Measurements from ENCODE around the gene PCDHGA3.
"Not testable (repeated sequence)": the region's sequence is repeated elsewhere in the genome, so short reads cannot be mapped to it uniquely, and the experiment has no call there.

Gene PCDHGA3

GRCh38 chr5:141343242-141343952 lies at the start of gene PCDHGA3:
Gene PCDHGA3, plus strand, starts transcription at chr5:141343829. Its CDS starts 205 bp downstream, at chr5:141344034.
- DNase-seq (ENCODE audit: low read depth in 3 of 3), result no peak

DNA sequence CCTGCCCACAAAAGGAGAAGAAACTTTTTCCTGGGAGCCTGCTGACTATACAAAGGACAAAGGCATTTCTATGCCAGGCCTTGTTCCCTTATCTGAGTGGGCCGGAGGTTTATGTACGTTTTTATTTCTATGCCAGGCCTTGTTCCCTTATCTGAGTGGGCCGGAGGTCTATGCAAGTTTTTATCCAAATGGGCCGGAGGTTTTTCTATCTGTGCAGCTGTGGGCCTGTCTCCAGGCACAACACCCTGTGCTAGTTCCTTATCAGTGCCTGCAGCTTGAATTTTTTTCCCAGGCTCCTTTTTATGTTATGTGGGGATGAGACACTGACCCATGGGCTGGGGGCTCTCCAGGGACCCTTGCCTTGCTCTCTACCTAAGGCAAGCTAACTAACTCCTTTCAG lies 45.3 kb upstream of the PCDHGA3 start:
- DNase-seq (ENCODE audit: low read depth in 3 of 3), result no peak

DNA sequence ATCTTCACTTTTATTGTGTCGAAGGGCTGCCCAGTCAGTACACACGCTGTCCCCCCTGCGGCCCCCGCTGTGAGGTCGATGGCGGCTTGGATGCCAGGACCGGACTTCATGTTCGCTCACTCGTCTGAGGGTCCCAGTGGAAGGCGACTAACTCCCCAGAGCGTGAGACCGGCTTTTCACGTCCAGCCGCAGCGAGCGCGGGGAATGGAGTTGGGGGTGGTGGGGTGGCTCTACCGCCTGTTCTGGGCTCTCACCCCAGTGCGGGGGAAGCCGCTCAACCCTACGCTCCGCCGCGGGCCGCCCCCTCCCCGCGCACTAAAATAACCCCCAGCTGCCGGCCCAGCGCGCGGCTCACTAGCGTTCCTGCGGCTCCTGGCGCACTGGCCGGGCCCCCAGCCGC lies 39.9 kb upstream of the PCDHGA3 start, which contains the start of gene SLC25A2:
TSS of gene SLC25A2 (minus strand) at position 294 of the 400 bp plus-strand sequence. CDS start at position 110, 184 bp downstream.
- no peak for DNase-seq (ENCODE audit: low read depth in 3 of 3)

GRCh38 chr5:141306630-141307029 lies 37.0 kb upstream of the PCDHGA3 start:
- DNase-seq (ENCODE audit: low read depth in 3 of 3), result no peak

- no peak for DNase-seq (ENCODE audit: low read depth in 3 of 3)
Observed at GRCh38 chr5:141313711-141314110, 29.9 kb upstream of the PCDHGA3 start.

GRCh38 chr5:141316963-141317362 lies 26.7 kb upstream of the PCDHGA3 start:
- DNase-seq (ENCODE audit: low read depth in 3 of 3), result not testable (repeated sequence)

GRCh38 chr5:141319202-141319601 lies 24.4 kb upstream of the PCDHGA3 start:
- no peak for DNase-seq (ENCODE audit: low read depth in 3 of 3)

- no peak for DNase-seq (ENCODE audit: low read depth in 3 of 3)
Observed at GRCh38 chr5:141319699-141320098, 23.9 kb upstream of the PCDHGA3 start.

DNA sequence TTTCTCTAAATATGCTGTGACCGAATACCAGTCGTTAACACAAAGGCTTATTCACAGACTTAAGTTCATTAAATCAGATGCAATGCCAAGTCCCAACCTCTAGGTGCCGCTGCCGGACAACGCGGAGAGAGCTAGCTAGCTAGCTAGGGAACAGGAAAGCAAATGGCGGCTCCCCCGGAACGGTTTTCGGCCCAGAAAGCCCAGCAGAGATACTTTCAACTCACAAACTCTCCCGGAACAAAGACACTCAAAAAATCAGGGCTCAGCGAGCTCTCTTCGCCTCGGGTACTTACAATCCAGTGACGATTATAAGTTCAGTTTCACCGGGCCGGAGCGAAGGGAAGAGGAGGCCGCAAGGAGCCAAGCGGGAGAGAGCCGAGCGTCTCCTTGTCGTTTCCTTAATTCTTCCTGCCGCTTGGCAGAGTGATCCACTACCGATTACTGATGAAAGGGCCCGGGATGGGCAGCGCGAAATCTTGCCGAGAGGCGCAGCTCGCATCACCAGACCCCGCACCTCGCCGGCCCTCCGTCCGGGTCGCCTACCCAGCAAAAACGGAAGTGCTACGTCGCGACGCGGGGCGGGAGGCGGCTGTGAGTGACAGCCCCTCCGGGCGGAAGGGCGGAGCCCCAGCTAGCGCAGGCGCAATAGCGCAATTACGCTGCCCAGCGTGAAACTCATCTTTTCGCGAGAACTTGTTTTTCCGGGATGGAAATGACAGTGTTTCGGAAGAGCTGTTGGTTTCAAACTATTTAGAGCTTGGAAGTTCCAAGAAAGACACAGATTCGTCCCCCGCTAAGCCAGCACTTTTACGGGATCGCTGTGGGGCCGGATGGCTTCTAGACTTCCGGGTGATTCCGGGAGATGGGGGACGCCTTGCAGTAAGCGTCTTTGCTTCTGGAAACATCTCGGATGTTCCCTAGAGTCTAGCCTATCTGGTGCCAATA lies 23.1 kb upstream of the PCDHGA3 start, which contains the start of gene TAF7:
TSS of gene TAF7 (minus strand) at position 560 of the 945 bp plus-strand sequence. CDS start 740 bp downstream, outside the sequence.
- peak; percentile 81 to 86 (median 84) for DNase-seq (ENCODE audit: low read depth in 3 of 3)

DNA sequence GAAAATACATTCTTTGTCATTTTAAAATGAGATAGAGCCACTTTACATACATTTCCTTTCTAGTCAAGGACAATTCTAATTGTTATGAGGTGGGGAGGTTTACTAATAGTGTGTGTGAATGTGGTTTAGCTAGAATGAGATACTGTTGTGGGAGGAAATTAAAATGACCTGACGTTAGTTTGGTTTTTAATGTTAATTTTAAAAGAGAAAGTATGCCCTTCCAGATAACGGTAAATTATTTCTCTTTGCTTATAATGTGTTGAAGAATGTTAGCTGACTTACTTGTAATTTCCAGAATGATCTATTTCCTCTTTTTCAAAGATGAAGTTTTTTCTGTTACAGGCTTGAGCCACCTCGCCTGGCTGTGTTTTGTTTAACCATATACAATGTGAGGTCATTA lies 21.4 kb upstream of the PCDHGA3 start:
- no peak for DNase-seq (ENCODE audit: low read depth in 3 of 3)

DNA sequence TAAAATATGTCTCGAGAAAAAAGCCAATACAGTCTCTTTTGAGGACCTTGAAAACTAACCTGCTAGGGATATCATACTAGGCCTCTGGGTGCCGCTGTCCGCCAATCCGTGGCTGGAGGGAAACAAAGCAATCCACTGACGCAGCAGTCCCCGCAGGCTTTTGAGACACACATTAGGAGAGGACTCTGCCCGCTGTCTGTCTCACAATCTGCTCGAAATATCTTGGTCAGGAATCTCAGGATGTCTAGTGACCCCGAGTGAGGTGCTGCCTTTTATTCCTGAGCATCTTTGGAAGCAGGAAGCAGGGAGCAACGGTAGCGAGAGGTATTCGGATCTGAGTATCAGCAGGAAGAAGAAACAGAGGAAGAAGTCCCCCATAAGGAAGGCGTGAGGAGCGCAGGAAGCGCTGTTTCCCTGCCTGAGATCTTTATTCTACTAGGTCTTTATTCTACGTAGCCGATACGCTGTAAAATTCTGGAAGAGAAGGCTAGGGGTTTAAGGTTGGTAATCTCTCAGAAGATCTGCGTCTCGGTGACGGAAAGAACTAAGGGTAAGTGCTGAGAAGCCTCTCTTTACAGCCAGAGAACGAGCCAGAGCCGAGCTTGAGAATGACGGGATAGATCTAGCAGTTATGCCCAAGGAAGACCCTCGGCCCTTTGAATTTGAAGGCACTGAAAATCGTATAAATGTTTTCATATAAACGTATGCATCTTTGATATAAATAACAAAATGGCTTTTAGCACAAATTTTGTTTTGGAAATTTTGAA lies 17.4 kb upstream of the PCDHGA3 start:
- peak; percentile 25 to 41 (median 35) for DNase-seq (ENCODE audit: low read depth in 3 of 3)

GRCh38 chr5:141328231-141328630 lies 15.4 kb upstream of the PCDHGA3 start:
- no peak for DNase-seq (ENCODE audit: low read depth in 3 of 3)

DNA sequence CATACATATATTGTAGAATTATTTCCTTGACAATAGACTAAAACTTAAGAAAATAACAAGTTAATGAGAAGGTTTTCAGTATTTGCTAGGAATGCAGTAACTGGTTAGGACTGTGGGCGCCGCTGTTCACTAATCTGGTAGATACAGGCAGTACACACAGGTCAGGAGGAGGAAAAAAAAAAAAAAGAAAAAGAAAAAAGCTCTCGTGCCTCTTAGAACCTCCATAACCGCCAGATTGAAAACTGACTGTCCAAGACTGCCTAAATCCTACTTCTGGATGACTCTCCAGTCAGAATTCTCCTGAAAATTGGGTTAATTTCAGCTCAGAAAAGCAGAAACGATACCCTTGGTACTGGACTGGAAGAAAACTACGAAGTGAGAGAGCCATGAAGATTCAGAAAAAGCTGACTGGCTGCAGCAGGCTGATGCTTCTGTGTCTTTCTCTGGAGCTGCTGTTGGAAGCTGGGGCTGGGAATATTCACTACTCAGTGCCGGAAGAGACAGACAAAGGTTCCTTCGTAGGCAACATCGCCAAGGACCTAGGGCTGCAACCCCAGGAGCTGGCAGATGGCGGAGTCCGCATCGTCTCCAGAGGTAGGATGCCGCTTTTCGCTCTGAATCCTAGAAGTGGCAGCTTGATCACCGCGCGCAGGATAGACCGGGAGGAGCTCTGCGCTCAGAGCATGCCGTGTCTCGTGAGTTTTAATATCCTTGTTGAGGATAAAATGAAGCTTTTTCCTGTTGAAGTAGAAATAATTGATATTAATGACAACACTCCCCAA lies 13.1 kb upstream of the PCDHGA3 start, which contains the start of gene PCDHGA1:
TSS of gene PCDHGA1 (plus strand) at position 216 of the 782 bp plus-strand sequence.
- no peak for DNase-seq (ENCODE audit: low read depth in 3 of 3)

- not testable (repeated sequence) for DNase-seq (ENCODE audit: low read depth in 3 of 3)
Observed at GRCh38 chr5:141332571-141332970, 11.1 kb upstream of the PCDHGA3 start.

- no peak for DNase-seq (ENCODE audit: low read depth in 3 of 3)
Observed at GRCh38 chr5:141338538-141339306, 4.9 kb upstream of the PCDHGA3 start, which contains the start of gene PCDHGA2. Gene PCDHGA2, plus strand, starts transcription at chr5:141338760.

DNA sequence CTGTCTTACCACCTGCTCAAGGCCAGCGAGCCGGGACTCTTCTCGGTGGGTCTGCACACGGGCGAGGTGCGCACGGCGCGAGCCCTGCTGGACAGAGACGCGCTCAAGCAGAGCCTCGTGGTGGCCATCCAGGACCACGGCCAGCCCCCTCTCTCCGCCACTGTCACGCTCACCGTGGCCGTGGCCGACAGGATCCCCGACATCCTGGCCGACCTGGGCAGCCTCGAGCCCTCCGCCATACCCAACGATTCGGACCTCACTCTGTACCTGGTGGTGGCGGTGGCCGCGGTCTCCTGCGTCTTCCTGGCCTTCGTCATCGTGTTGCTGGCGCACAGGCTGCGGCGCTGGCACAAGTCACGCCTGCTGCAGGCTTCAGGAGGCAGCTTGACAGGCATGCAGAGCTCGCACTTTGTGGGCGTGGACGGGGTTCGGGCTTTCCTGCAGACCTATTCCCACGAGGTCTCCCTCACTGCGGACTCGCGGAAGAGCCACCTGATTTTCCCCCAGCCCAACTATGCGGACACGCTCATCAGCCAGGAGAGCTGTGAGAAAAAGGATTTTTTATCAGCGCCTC lies 2.8 kb upstream of the PCDHGA3 start:
- not testable (repeated sequence) for DNase-seq (ENCODE audit: low read depth in 3 of 3)

GRCh38 chr5:141342773-141343172 lies 856 bp upstream of the PCDHGA3 start:
- DNase-seq (ENCODE audit: low read depth in 3 of 3), result no peak

DNA sequence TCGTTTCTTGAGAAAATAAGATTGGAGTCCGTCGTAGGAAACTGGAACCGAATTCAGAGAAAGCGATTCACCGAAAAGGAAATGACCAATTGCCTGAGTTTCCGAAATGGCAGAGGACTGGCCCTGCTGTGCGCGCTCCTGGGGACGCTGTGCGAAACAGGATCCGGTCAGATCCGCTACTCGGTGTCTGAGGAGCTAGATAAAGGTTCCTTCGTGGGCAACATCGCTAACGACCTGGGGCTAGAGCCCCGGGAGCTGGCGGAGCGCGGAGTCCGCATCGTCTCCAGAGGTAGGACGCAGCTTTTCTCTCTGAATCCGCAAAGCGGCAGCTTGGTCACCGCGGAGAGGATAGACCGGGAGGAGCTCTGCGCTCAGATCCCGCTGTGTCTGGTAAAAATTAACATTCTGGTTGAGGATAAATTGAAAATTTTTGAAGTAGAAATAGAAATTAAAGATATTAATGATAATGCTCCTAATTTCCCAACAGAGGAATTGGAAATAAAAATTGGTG lies 379 bp downstream of the PCDHGA3 start:
- DNase-seq (ENCODE audit: low read depth in 3 of 3), result no peak

DNA sequence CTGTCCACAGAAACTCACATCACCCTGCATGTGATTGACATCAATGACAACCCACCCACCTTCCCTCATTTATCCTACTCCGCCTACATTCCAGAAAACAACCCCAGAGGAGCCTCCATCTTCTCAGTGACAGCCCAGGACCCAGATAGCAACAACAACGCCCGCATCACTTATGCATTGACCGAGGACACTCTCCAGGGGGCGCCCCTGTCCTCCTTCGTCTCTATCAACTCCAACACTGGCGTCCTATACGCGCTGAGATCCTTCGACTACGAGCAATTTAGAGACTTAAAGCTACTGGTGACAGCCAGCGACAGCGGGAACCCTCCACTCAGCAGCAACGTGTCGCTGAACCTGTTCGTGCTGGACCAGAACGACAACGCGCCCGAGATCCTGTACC lies 1.7 kb downstream of the PCDHGA3 start:
- no peak for DNase-seq (ENCODE audit: low read depth in 3 of 3)

All from stimulated activated CD4-positive, alpha-beta T cell treated with anti-CD3 and anti-CD28 coated beads, TNF-alpha, amount 100 ng/mL, for 4 hours (primary cell).